Purkinje cell (primary cell): ENCODE results near the gene CALM1. TPM values are rescaled to one million over a fixed set of nuclear protein-coding genes. Genes with fewer than 3 reads are reported as not detected.

Source experiments
- polyA plus RNA-seq: library from polyadenylated mRNA; unstranded; fragments of >200 nt; fragmentation: Nextera tagmentation; gene quantifications from 2 replicates; pipeline ENCODE4 v1.2.1, GENCODE V29; 2014

The CALM1 gene
- 3,405 and 3,453 TPM in 2 replicates for polyA plus RNA-seq

DNA sequence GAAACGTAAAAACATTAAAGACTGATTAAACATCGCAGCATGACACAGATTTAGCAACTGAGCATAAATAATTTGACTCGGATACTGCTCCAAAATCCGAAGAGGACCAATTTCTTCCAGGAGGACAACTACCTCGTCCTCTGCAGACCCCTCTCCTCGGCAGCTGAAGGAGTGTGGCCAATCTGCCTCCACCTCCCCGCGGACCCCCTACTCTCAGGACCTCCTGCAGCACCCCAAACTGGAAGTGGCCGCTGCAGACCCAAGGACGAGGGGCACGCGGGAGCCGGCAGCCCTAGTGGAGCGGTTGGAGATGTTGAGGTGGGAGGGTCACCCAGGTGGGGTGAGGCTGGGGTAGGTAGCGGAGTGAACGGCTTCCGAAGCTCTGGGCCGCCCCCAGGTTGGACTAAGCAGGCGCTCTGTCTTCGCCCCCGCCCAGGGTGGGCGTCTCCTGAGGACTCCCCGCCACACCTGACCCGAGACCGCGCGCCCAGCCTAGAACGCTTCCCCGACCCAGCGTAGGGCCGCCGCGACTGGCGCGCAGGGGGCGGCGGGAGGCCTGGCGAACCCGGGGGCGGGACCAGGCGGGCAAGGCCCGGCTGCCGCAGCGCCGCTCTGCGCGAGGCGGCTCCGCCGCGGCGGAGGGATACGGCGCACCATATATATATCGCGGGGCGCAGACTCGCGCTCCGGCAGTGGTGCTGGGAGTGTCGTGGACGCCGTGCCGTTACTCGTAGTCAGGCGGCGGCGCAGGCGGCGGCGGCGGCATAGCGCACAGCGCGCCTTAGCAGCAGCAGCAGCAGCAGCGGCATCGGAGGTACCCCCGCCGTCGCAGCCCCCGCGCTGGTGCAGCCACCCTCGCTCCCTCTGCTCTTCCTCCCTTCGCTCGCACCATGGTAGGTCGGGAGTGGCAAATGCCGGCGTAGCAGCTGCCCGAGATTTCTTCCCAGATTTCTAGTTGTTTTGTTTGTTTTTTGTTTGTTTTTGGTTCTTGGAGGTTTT lies at the start of gene CALM1:
Gene CALM1 (plus strand): TSS at position 689 of the 999 bp plus-strand sequence. CDS start 202 bp downstream, at position 891.

Other genes starting within 250 kb of the CALM1 start
- 204 and 265 TPM in 2 replicates for gene PSMC1, start 140.5 kb upstream of the CALM1 start, polyA plus RNA-seq
- gene NRDE2, start 65.1 kb upstream of the CALM1 start, polyA plus RNA-seq = 20.1 and 42.0 TPM in 2 replicates